IPS-NIHi7 (cell line): ENCODE data around the gene ARMC3.
"Not testable (repeated sequence)": the region's sequence is repeated elsewhere in the genome, so short reads cannot be mapped to it uniquely, and the experiment has no call there.

Source experiments
- DNase-seq: peaks from one replicate; pipeline ENCODE4 v3.0.0; 2012; ENCODE audit warnings: mixed read lengths; ENCODE audit errors: extremely low spot score

ARMC3 gene

DNA sequence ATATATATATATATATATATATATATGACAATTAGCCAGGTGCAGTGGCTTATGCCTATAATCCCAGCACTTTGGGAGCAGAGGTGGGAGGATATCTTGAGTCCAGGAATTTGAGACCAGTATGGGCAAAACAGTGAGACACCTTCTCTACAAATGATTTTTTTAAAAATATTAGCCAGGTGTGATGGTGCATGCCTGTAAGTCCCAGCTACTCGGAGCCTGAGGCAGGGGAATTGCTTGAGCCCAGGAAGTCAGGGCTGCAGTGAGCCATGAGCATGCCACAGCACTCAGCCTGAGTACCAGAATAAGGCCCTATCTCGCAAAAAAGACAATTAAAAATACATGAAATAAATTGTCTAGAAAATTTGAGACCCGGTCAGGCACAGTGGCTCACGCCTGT lies 120.3 kb downstream of the ARMC3 start:
- no peak for DNase-seq

DNA sequence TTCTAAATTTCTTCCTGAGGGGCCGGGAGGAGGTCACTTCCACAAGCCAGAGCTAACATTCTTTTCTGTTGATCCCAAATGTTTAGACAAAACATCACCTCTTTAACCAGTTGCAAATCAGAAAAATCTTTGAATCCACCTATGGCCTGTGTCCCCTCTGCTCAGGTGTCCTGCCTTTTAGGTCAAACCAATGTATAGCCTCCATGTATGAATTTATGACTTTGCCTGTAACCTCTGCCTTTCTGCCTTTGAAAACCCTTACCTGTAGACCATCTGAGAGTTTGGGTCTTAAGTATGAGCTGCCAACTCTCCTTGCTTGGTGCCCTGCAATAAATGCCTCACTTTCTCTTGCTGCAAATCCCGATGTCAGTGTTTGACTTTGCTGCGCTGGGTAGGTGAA lies 123.4 kb downstream of the ARMC3 start:
- no peak for DNase-seq

DNA sequence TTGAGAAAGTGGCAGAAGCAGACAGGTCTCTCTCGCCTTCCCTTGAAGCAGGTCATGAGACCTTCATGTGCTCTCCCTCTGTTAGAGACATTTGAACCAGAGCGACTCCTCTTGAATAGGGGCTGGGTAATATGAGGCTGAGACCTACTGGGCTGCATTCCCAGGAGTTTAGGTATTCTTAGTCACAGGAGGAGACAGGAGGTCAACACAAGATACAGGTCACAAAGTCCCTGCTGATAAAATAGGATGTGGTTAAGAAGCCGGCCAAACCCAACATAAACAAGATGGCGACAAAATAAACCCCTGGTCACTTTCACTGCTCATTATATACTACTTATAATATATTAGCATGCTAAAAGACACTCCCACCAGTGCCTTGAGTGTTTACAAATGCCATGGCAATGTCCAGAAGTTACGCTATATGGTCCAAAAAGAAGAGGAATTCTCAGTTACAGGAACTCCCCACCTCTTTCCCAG lies 124.0 kb downstream of the ARMC3 start:
- DNase-seq, result no peak

DNA sequence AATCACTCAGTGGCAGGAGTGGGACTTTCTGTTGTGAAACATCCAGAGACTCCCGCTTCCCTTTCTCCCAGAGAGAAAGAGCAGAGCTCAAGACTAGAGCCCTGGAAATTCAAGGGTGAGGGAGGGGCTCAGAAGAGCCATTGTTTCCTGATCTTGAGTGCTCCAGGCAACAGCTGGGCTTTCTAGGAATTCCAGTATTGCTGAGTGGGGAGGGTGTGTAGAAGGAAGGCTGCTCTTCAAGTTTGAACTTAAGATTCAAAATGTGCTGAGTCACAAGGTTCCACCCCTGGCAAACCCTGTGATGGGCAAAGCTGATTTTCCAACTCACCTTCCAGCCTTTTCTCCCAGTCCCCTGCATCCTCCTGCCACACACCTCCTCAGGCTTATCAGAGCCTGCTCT lies 125.2 kb downstream of the ARMC3 start:
- peak; percentile 48 for DNase-seq

DNA sequence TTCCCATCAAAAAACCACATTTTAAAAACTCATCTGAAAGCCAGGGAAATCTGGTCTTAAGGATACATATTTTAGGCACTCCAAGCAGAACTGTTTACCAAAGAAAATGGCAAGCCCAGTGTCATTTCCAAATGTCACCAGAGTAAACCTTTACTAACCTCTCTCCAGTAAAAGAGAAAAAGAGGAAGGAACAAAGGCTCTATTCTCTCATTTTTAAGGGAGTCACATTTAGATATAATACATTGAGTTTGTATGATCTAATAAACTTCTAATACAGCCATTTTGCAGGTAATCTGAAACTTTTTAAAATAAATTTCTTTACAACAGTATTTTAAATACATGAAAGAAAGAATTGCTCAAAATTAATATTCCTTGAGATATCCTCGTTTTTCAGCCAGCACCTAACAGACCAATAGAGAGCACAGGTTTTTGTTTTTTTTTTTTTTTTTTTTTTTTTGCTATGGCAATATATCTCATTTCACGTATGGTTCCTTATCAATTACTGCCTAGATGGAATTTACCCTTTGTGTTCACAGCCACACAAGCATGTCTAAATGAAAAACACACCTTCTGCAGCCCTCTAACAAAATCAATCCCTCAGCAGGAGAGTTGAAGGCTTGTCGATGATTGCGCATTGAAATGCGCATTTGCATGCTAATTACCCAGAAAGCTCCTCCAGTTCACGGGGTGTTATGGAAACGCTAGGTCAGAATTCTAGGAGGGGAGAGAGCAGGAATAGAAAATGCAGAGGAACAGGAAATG lies 127.8 kb downstream of the ARMC3 start:
- peak; percentile 19 for DNase-seq

DNA sequence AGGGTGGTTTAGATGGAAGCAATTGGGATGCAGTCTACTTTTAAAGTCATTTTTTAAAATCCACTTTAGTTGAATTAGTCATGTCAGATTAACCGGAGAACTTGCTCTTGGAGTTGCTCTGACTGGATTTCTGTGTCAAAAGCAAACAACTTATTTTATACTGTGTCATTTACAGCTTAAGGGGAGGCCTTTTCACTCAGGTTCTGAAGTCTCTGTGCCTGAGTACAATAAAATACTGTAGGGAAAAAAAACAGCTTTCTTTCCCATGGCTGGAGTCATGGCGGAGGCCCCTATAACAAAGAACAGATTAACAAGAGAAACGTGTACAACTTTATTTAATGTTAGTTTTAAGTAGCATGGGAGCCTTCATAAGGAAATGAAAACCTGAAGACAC lies 128.3 kb downstream of the ARMC3 start:
- DNase-seq, result no peak

DNA sequence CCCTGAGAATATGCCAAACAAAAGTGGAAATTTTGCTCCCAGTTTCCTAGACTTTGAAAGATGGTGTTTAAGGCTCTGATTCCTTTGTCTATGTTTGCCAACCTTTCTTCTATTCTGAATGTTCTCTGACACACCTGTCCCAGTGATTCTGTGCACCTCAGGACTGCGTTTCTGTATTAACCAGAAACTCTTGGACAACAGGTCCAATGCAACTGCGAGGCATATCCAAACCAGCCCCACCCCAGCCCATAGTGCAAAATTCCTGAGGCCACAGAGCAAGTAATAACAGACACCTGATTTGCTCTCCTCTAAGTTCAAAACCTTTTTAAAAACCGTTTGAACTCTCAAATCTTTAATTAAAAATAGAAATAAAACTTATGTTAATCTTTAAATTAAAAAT lies 130.5 kb downstream of the ARMC3 start:
- no peak for DNase-seq

DNA sequence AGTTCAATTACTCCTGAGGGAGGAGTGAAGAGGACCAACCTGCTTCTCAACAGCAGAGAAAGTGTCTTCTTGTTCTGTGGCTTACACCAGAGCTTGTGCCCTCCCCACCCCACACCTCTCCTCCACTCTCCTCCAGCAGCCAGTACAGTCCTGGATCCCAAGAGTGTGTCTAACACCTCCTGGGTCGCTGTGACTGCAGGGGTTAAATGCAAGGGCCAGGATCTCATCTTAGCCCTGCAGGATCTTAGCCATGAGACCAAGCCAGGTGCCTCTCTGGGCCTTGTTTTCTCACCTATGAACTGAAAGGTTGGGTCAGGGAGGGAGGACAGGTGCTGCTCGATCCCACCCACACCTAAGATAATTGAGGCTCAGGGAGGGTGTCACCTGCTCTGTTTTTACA lies 133.1 kb downstream of the ARMC3 start:
- no peak for DNase-seq

DNA sequence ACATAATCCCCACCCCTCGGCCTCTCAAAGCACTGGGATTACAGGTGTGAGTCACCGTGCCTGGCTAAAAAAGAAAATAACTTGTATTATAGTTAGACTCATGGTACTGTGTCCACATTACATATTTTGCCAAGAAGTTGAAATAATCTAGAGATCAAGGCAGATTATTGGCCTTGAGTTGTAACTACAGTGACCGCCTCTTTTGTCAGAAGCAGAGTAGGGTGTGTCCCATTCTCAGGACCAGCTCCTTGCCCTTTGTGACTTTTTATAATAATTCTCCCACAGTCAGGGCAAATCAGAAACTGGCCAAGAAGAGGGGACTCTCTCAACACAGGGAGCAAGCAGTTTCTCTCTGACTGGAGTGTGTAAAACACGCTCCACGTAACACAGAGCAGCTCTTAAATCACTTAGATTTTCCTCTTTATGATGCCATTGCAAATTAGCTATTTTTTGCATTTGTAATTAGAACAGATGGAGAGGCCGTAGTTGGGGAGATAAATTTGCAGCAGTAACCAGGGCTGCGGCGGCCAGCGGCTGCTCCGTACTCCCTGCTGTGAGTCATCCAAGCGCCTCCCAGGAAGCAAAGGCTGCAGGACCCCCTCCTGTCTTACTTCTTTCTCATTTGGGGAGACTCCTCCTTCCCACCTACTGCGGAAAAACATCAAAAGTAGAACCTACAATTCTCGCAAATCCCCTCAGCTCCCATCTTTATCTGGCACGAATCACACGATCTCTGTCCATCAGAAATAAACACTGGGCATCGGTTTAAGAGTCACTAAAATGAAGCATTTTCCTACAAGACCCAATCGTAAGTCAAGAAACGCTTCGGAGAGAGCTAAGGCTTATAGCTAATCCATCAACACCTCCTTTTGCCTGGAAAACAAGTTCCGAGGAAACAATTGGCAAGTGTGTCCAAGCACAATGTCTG lies 135.5 kb downstream of the ARMC3 start:
- no peak for DNase-seq

DNA sequence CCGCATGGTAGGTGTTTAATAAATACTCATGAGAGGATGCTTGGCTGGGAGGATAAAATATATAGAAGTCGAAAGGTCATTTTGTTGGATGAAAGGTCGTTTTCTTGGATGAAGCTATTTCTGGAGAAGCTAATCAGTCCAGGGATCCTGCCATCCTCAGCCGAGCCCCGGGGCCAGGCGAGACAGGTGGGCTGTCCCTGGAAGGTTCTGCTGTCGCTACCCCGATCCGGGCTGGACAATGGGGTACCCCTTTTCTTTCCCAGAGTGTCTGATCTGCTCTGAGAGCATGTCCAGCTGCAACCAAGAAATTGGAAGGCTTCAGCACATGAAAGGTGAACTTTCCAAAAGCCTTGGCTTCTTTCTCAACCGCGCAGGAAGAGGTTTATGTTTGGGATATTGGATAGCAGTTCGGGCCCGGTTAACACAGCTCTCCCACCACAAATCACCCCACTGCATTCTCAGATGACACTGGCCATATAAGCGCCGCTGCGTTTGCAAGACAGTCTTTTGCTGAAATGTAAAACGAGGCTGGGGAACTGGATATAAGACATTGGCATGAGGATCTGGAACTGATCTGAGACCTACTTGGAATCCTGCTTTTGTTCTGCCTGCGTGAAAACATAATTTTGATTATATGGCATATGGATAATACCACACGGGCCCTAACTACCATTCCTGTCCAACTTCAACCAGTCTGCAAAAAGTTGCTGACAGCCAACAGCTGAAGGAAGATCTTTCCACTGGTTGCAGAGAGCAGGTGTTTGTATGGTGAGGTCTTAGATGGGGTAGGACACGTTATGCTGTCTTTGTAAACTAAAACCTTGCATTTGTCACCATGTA lies 136.3 kb downstream of the ARMC3 start:
- DNase-seq, result no peak

DNA sequence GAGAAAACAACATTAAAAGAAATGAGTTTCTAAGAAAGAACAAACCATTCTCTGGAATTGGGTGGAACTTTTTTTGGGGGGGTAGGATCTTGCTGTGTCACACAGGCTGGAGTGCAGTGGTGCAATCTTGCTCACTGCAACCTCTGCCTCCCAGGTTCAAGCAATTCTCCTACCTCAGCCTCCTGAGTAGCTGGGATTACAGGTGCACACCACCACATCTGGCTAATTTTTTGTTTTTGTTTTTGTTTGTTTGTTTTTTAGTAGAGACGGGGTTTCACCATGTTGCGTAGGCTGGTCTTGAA lies 136.9 kb downstream of the ARMC3 start:
- DNase-seq, result not testable (repeated sequence)

DNA sequence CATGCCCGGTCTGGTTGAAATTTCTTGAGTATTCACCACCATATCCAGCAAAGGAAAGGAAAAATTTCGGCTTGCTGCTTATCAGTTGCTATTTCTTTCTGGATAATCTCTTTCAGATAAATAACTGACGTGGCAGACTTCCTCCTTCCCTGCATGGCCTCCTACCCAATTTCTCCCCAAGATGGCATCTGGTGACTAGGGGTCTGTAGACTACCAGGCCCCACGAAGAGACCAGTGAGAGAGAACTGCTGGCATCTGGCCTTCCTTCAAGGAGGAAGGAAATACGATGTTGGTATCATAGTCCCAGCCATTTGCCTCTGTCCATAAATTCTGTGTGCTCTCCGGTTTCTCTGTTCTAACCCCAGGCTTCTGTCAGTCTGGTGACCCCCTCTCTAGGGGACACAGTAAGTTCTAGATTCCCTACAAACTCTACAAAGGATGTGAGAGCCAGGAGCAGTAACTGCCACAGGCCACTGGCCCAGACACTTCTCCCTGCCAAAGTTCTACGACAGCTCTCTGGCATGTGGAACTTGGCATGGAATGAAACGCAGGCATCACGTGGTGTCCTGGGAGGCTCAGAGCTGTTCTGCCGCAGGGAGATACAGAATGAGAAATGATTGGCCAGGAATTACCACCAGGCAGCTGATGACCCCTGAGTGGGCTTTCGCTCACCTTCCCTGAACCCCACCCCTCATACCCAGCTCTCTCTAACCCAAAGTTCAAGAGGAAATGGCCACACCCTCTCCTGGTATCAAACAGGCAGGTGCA lies 137.5 kb downstream of the ARMC3 start:
- DNase-seq, result no peak

DNA sequence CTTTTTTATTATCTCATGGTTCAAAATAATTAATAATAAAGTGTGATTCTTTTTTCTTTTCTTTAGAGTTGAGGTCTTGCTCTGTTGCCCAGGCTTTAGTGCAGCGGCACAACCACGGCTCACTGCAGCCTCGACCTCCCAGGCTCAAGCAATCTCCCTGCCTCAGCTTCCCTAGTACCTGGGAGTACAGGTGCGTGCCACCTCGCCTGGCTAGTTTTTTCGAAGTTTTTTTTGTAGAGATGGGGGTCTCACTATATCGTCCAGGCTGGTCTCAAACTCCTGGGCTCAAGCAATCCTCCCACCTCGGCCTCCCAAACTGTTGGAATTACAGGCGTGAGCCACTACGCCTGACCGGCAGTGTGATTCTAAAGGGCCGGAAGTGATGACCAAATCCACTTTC lies 139.5 kb downstream of the ARMC3 start:
- no peak for DNase-seq

DNA sequence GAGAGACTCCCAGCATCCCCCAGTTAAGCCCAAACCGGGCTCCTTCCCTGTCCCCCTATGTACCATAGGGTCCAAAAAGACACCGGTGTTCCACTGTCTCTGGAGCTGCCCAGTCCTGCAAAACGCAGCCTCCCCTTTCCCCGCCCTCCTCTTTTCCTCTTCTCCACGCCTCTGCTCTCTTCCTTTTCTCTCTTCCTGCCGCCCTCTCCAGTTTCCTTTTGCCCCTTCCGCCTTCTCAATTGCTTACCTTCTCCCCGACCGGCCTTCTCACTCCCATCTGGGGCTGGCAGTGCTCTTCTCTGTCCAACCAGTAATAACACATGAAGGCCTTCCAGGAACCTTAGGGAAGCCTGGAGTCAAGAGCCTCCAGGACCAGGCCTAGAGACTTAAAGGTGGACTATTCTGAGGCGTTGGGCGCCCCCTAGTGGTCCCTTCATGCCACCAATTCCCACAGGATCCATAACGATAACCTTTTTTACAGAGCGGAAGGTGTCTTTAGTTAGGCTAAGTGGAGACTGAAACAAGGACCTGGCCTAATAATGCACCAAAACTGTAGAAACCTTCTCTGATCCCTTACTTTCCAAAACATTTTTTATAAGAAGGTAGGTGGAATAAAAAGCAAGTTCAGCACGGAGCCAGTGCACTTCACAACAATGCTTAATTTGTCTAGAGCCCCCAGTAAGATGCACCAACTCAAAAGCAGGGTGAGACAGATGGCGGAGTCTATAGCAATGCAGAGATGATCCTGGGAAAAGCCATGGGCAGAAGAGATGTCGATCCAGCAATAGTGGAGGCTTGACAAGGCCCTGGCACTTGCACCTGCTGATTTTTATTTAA lies 140.3 kb downstream of the ARMC3 start:
- peak; percentile 84 for DNase-seq

DNA sequence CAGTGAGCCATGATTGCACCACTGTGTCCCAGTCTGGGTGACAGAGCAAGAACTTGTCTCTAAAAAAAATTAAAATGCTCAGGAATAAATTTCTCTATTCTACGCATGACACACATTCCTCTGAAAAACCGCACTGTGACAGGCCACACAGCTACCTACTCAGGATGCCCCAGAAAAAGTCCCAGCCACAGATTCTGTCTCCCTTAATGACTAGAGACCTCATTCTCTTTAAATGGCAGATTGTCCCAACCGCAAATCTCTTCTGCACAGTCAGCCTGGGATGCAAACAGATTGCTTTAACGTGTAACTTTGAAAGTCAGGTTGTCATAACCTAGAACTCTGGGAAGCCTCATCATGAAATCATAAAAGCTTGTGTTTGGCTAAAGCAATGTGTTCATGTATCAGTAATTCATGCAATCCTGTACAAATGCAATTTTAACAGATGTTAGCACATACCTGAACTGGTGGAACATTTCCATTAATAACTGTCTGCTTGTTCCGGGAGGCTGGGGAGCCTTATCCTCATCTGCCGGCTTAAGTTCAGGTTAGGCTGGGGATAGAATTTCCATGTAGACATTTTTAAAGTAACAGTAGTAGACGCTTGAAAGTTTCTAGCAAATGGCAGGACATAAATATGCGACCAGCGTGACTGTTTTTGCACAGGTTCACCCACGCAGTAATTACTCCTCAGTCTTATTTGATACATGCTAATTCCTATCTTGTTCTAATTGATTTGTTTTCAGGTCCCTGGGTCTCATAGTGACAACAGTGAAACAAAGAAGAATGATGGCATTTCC lies 141.4 kb downstream of the ARMC3 start:
- DNase-seq, result no peak

DNA sequence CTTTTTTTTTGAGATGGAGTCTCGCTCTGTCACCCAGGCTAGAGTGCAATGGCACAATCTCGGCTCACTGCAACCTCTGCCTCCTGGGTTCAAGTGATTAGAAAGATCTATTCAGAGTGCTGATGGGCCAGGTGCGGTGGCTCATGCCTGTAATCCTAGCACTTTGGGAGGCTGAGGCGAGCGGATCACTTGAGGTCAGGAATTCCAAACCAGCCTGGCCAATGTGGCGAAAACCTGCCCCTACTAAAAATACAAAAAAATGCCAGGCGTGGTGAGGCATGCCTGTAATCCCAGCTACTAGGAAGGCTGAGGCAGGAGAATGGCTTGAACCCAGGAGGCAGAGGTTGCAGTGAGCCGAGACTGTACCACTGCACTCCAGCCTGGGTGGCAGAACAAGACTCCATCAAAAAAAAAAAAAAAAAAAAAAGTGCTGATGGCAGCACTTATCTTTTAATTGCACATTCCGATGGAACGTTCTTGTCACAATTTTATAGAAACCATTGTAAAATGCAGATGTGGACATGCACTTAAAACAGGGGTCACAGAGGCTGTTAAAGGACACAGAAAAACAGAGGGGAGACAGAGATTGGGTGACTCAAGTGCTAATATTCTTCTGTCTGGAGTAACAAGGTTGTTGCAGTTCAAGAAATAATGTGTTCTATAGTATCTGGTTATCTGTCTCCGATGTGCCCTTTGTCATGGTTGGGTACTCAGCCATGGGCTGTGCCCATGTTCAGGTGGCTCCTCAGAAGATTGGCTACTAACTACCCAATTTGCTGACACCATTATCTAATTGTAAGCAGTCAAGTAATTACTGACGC lies 142.4 kb downstream of the ARMC3 start:
- DNase-seq, result not testable (repeated sequence)

DNA sequence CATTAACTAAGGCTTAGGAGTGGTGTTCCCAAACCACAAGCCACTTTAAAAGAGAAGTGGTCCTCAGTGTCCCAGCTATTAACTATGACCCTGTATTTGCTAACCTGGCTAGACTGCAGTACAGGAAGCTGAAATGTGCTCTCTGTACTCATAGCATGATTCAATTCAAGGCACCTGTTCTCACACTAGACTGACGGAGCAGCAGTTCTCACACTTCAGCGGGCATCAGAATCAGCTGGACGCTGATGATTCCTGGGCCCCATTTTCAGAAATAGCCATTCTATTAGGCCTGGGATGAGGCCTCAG lies 143.0 kb downstream of the ARMC3 start:
- DNase-seq, result no peak

DNA sequence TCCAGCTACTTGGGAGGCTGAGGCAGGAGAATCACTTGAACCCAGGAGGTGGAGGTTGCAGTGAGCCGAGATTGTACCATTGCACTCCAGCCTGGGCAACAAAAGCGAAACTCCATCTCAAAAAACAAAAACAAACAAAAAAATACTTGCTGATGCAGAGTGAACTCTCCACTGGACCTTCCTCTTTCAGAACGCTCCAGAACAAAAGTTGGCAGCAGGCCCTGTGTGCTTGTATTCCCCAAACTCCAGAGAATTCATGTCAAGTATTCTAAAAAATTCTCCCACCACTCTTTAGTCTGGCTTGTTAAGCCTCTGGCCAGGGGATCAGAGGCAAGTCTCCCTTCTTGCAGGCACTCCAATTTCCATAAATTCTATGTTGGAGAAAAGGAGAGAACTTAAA lies 144.7 kb downstream of the ARMC3 start:
- DNase-seq, result not testable (repeated sequence)

DNA sequence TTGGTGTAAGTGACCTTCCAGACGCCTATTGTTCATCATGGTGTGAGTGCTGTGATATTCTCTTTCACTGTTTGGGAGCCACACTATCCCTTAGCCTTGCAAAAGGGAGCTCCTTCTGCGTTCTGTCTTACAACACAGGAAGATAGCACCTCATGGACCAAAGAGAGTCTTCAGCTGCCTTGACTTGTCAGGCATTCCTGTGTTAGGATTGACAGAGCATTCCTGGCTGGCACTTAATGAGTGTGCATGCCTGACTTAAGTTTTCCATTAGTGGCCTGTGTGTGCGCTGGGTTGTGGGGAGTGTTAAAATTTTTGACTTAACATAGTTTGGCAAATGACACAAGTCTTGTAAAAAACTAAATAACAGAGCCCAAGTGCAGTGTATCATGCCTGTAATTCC lies 145.7 kb downstream of the ARMC3 start:
- DNase-seq, result no peak
